Activated CD4-positive, alpha-beta T cell treated with anti-CD3 and anti-CD28 coated beads for 36 hours (primary cell): ENCODE results near the gene UMPS. TPM values are rescaled to one million over a fixed set of nuclear protein-coding genes. Genes with fewer than 3 reads are reported as not detected.
A peak's percentile ranks its signal among the peaks of the same experiment; 100 is the strongest.

ENCODE experiments used
- ATAC-seq: fragments of 200-7000 bp; cut with Tn5 transposase; one replicate; pipeline ENCODE4 v1.10.0; 2021; ENCODE audit warnings: mild to moderate bottlenecking, moderate library complexity
- CTCF ChIA-PET: fragments of 350-600 bp; sonication (Branson Sonifier 250); formaldehyde crosslinking; loops from one replicate; lab custom pipeline; 2021; ENCODE audit warnings: antibody characterized with exemption; lab: Charles Lee
- POLR2A ChIA-PET: fragments of 350-600 bp; sonication (Branson Sonifier 250); formaldehyde crosslinking; loops from one replicate; lab custom pipeline; 2021; ENCODE audit warnings: antibody characterized with exemption, inconsistent platforms; lab: Charles Lee
- DNase-seq: peaks from one replicate; pipeline ENCODE4 v3.0.0-alpha.2; 2020
- H3K27ac Mint-ChIP-seq: one replicate; pipeline ENCODE4 v1.8.0; 2021; ENCODE audit warnings: mixed read lengths
- H3K27me3 Mint-ChIP-seq: one replicate; pipeline ENCODE4 v1.8.0; 2021; ENCODE audit warnings: mixed read lengths
- H3K36me3 Mint-ChIP-seq: one replicate; pipeline ENCODE4 v1.8.0; 2021; ENCODE audit warnings: low read depth, mixed read lengths
- H3K4me1 Mint-ChIP-seq: one replicate; pipeline ENCODE4 v1.8.0; 2021; ENCODE audit warnings: mixed read lengths
- H3K4me3 Mint-ChIP-seq: one replicate; pipeline ENCODE4 v1.8.0; 2021; ENCODE audit warnings: mild to moderate bottlenecking, moderate library complexity, mixed read lengths
- H3K9me3 Mint-ChIP-seq: one replicate; pipeline ENCODE4 v1.8.0; 2021; ENCODE audit warnings: low read depth, mixed read lengths
- intact Hi-C, 2 experiments: fragments of 100-400 bp; cut with DNase I in 1 of 2; cut with micrococcal nuclease in 1 of 2; formaldehyde crosslinking; loops; one replicate each; pipeline versions ENCODE4 v1.14.2 to v1.15.1; 2022 to 2024; cut with DNase I, micrococcal nuclease
- total RNA-seq, 2 experiments: library from RNA; stranded (reverse); gene quantifications; one replicate each; pipeline ENCODE4 v1.2.3, GENCODE V29; 2021

The UMPS gene
- 10 to 100 TPM; 35.9 to 42.4 TPM for total RNA-seq

DNA sequence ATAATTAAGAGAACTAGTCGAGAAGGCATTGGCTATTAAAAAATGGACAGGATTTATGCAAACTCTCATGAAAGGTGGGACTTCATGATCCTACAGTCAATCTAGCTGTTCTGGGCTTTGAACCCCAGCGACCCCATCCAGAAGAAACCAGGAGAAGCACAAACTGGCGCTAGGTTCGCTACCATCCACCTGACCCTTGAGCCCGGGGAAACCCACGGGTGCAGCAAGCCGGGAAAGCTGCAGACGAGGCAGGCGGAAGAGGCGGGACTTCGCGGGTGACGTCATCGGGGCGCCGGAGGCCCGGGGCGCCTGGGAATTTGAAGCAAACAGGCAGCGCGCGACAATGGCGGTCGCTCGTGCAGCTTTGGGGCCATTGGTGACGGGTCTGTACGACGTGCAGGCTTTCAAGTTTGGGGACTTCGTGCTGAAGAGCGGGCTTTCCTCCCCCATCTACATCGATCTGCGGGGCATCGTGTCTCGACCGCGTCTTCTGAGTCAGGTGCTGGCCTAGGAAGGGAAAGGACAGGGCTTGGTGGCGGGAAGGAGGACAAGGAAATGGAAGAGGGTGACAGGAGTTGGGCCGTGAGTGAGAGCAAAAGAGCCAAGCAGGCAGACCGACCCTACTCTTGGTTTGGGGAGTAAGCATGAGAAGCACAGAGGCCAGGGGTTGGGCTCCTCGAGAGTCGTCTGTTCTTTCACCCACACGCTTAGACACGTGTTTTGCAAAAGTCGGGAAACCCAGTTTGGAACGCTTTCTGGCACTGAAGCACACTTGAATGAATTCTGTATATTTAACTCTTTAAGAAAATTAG, at the start of gene UMPS:
TSS of gene UMPS (plus strand) at position 324 of the 812 bp plus-strand sequence. CDS start at position 344, 20 bp downstream.
- H3K4me1 Mint-ChIP-seq, result peaks cover 32% of the 10 kb centered on the region
- peaks cover 30% of the 10 kb centered on the region for H3K36me3 Mint-ChIP-seq
- POLR2A ChIA-PET, result interaction anchor here (1.6 kb wide), 1 partner anchor 14 kb away, joined by 3 read pairs; no protein-coding TSS in a partner anchor

DNA sequence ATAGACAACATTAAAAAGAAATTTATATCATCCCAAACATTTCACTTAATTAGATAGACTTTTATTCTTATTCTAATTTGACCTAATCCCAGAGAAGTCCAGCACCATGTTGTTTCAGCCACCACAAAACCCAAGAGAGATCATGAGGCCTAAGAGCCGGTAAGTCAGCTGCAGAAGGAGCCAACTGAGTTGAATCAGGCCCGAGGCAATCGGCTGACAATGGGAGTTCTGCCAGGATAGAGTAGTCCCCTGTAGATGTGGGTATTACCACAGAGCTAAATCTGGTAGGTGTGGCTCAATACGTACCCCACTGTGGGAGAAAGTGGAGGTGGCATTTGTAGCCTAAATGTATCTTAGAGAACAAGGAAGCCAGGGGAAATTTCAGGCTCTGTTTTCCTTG, 49.7 kb upstream of the UMPS start:
- ChIA-PET POLR2A (no interaction called here), CTCF (no interaction called here)
- Mint-ChIP-seq H3K4me1 (peaks cover 3% of the 10 kb centered on the region), H3K4me3 (no peak overlapping the region), H3K36me3 (no peaks in the 10 kb centered on the region), H3K9me3 (no peaks in the 10 kb centered on the region), H3K27me3 (peaks cover 2% of the 10 kb centered on the region), H3K27ac (no peak overlapping the region)
- intact Hi-C loops, result no loop called here
- DNase-seq, result no peak
- no peak for ATAC-seq

More for the DNA sequence above, at the start of gene UMPS:
- Mint-ChIP-seq H3K27ac (peak within 1 kb of the TSS; percentile 100), H3K27me3 (peaks cover 7% of the 10 kb centered on the region), H3K9me3 (no peaks in the 10 kb centered on the region), H3K4me3 (peak within 1 kb of the TSS; percentile 100)
- CTCF ChIA-PET, result interaction anchor here (0.7 to 1.6 kb wide), 3 partner anchors 31 to 1174 kb away, joined by 3 to 5 read pairs (median 4); no protein-coding TSS in a partner anchor
- intact Hi-C loops, result loop anchor here in 1 of 2 experiments (1.0 to 10.0 kb wide), 6 partner anchors 322 to 1744 kb away; partner anchors contain the start of genes CCDC14, HACD2, OSBPL11 and ZNF148
- ATAC-seq, result peak; percentile 99
- DNase-seq, result peak; percentile 97

DNA sequence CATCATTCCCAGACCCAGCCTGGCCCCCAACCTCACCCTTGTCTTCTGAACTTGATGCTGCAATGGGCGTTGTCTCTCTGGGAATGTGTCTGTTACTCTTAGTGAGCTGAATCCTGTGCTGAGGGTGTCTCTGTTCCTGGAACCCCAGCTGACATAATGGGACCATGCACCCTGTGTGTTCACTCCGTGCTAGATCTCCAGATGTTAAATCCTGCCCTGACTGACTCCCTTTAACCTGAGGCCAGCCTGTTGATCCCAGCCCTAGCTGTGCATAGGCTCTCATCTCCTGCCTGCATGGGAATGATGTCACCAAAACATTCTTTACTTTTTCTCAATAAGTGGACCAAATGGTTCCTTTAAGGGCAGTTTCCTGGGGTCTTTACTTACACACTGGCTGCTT, 48.0 kb upstream of the UMPS start:
- POLR2A ChIA-PET, result no interaction called here
- CTCF ChIA-PET, result no interaction called here
- no peaks in the 10 kb centered on the region for H3K9me3 Mint-ChIP-seq

DNA sequence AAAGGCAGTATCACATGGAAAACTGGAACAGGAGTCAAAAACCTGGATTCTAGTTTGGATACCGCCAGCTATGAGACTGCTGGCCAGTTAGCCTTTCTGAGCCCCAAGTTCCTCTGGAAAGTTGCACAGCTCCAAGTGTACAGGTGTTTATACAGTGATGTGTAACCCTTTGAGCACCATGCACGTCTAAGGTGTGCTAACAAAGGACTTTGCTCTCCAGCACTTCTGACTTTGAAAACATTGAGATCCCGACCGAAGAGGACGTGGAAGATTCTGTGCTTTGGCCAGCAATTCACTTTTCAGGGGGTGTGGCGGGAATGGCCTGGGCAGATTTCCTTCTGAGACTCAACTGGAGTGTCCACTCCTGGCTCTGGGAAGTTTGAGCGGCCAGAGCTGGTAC, 45.8 kb upstream of the UMPS start:
- ChIA-PET POLR2A (no interaction called here), CTCF (interaction anchor here (1.3 kb wide), 1 partner anchor 124 kb away, joined by 3 read pairs; no protein-coding TSS in a partner anchor)
- H3K9me3 Mint-ChIP-seq, result no peaks in the 10 kb centered on the region
- peaks cover 5% of the 10 kb centered on the region for H3K4me1 Mint-ChIP-seq
- H3K4me3 Mint-ChIP-seq, result no peak overlapping the region
- intact Hi-C loops, result no loop called here
- no peaks in the 10 kb centered on the region for H3K36me3 Mint-ChIP-seq
- DNase-seq, result no peak
- no peak overlapping the region for H3K27ac Mint-ChIP-seq
- H3K27me3 Mint-ChIP-seq, result peaks cover 10% of the 10 kb centered on the region
- ATAC-seq, result no peak

More for the DNA sequence above, 48.0 kb upstream of the UMPS start:
- ATAC-seq (no peak), DNase-seq (no peak)
- no peak overlapping the region for H3K4me3 Mint-ChIP-seq
- peaks cover 8% of the 10 kb centered on the region for H3K27me3 Mint-ChIP-seq
- peaks cover 5% of the 10 kb centered on the region for H3K4me1 Mint-ChIP-seq
- intact Hi-C loops, result no loop called here
- no peak overlapping the region for H3K27ac Mint-ChIP-seq
- no peaks in the 10 kb centered on the region for H3K36me3 Mint-ChIP-seq

DNA sequence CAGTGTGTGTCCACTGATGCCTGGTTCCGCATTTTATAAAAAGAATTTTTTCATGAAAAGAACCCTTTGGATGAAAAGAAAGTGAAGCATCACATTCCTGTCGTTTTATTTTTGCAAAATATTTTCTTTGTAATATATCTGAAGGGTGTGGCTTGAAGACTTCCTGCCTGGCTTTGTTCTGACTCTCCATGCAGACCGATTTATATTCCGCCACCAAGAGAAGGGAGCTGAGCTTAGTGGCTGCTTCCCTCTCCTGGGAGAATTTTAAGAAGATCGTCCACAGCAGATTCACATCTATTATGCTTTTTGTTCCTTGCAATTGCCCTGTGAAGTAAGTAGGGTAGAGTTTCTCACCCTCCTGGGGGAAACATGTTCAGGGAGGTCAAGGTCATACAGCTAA, 45.2 kb upstream of the UMPS start:
- ChIA-PET POLR2A (no interaction called here), CTCF (interaction anchor here (1.1 kb wide), 1 partner anchor 120 kb away, joined by 3 read pairs; no protein-coding TSS in a partner anchor)
- intact Hi-C loops, result loop anchor here (5.0 kb wide), 1 partner anchor 63 kb away; no protein-coding TSS in a partner anchor
- no peaks in the 10 kb centered on the region for H3K36me3 Mint-ChIP-seq
- H3K4me3 Mint-ChIP-seq, result no peak overlapping the region
- peaks cover 10% of the 10 kb centered on the region for H3K27me3 Mint-ChIP-seq
- no peak overlapping the region for H3K27ac Mint-ChIP-seq
- no peak for ATAC-seq
- no peaks in the 10 kb centered on the region for H3K9me3 Mint-ChIP-seq
- H3K4me1 Mint-ChIP-seq, result peaks cover 5% of the 10 kb centered on the region
- DNase-seq, result no peak

DNA sequence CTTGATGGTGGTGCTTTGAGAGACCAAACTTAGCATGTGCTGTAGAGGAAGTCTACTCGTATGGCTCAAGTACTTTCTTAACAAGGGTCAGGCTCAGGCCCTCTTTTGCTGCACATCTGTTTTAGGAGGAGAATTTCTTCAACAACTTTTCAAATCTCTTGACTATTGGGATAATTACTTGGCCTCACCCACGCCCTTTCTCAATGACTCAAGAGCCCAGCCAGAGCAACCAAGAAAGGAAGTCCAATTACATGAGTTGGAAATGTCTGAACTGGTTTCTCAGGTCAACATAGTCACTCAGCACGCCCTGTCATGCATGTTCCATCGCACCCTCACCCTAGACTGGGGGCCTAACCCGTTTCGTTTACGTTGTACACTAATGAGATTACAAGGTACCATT, 44.8 kb upstream of the UMPS start:
- CTCF ChIA-PET, result interaction anchor here (1.1 kb wide), 1 partner anchor 120 kb away, joined by 3 read pairs; no protein-coding TSS in a partner anchor
- intact Hi-C loops, result loop anchor here (5.0 kb wide), 1 partner anchor 63 kb away; no protein-coding TSS in a partner anchor

DNA sequence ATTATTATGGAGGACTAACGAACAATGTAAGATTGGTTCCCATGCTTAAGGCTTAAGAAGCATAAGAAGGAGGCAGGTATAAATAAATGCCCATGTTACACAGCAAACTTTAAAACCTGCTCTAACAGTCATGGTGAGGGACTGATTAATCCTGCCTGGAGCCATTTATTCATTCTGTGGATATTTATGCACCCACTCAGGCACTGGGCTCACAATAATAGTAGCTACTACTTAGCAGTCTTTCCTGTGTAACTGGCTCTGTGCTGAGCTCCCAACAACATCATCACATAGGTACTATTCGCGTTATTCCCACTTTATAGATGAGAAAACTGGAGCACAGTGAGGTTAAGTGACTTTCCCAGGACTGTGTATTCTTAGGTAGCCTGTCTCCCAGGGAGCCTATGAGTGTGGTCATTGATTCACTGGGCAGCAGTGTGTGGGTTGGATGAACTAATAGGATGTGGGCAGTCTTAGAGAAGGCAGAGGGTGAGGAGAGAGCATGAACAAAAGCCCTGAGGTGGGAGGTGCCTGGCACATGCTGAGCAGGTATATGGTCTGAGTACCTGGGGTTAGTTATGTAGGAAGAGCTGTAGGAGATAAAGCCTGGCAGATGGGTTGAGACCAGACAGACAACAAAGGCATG, 44.1 kb upstream of the UMPS start:
- H3K4me1 Mint-ChIP-seq, result peaks cover 5% of the 10 kb centered on the region
- CTCF ChIA-PET, result interaction anchor here (1.1 to 5.7 kb wide), 3 partner anchors 121 to 125 kb away, joined by 3 to 63 read pairs (median 45); no protein-coding TSS in a partner anchor
- no peak for ATAC-seq
- intact Hi-C loops, result loop anchor here (5.0 kb wide), 1 partner anchor 64 kb away; no protein-coding TSS in a partner anchor
- H3K36me3 Mint-ChIP-seq, result no peaks in the 10 kb centered on the region
- H3K4me3 Mint-ChIP-seq, result no peak overlapping the region
- DNase-seq, result no peak
- POLR2A ChIA-PET, result no interaction called here
- no peak overlapping the region for H3K27ac Mint-ChIP-seq
- peaks cover 10% of the 10 kb centered on the region for H3K27me3 Mint-ChIP-seq
- H3K9me3 Mint-ChIP-seq, result no peaks in the 10 kb centered on the region

More for the DNA sequence above, 44.8 kb upstream of the UMPS start:
- no peaks in the 10 kb centered on the region for H3K36me3 Mint-ChIP-seq
- H3K4me1 Mint-ChIP-seq, result peaks cover 5% of the 10 kb centered on the region
- H3K9me3 Mint-ChIP-seq, result no peaks in the 10 kb centered on the region
- H3K27ac Mint-ChIP-seq, result no peak overlapping the region
- POLR2A ChIA-PET, result no interaction called here
- no peak for ATAC-seq
- no peak overlapping the region for H3K4me3 Mint-ChIP-seq
- H3K27me3 Mint-ChIP-seq, result peaks cover 10% of the 10 kb centered on the region
- peak; percentile 11 for DNase-seq

DNA sequence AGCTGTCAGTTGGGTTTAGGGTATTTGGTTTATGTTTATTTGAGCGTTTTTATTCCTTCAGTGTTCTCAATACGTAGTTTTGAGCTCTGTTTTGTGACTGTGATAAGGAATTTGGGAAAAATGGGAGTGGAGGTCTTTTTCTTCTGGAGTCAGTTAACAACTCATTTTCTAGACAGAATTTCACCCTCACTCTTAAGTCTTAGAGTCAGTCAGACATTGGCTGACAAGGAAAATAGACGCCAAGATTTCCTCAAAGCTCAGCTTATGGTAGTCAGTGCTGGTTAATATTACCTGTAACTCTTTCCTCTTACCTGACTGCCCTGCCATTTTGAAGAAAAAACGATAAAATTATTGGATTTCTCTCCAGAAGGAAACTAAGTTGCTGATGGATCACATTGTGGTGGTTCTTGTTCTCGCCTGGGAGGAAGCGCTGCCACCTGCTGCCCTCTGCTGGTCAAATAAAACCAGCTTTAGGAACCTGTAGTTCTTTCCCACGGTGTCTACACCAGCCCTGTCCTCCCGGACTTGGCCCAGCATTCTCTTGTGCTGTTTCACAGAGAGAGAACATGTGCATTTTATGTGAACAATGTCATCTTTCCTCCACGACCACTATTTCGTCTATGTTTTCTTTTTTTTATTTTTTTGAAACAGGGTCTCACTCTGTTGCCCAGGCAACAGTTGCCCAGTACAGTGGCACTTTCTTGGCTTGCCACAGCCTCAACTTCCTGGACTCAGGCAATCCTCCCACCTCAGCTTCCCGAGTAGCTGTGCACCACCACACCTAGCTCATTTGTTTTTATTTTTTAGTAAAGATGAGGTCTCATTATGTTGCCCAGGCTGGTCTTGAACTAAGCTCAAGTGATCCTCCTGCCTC, 41.4 kb upstream of the UMPS start:
- Mint-ChIP-seq H3K27ac (no peak overlapping the region), H3K4me1 (peaks cover 5% of the 10 kb centered on the region), H3K36me3 (no peaks in the 10 kb centered on the region), H3K27me3 (peaks cover 10% of the 10 kb centered on the region), H3K4me3 (no peak overlapping the region), H3K9me3 (no peaks in the 10 kb centered on the region)
- ATAC-seq (peak; percentile 87), DNase-seq (peak; percentile 84)
- ChIA-PET POLR2A (no interaction called here), CTCF (interaction anchor here (0.6 to 5.7 kb wide), 32 partner anchors 10 to 1902 kb away, joined by 3 to 63 read pairs (median 4); no protein-coding TSS in a partner anchor)
- intact Hi-C loops, result loop anchor here (1.0 to 5.0 kb wide), 2 partner anchors 67 to 124 kb away; no protein-coding TSS in a partner anchor

DNA sequence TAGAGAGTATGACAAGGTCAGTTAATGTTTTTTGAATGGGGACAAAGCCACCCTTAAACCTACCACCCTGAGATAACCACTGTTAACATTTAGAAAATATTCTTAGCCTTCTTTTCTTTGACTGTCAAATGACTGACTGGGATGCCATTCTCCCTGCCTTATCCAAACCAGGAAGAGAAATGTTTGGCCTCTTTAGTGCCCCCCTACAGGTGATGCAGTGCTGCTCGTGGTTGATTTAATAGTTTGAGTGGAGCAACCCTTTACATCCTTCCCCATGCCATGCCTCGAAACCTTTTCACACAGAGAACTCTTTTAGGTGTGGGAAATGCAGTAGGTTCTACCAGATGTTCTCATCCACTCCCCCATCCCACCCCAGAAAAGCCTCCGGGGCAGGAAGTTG, 38.7 kb upstream of the UMPS start:
- ATAC-seq, result no peak
- DNase-seq, result no peak
- intact Hi-C loops, result no loop called here
- no peak overlapping the region for H3K27ac Mint-ChIP-seq
- no peak overlapping the region for H3K4me3 Mint-ChIP-seq
- H3K36me3 Mint-ChIP-seq, result no peaks in the 10 kb centered on the region
- H3K27me3 Mint-ChIP-seq, result peaks cover 3% of the 10 kb centered on the region
- ChIA-PET CTCF (interaction anchor here (0.8 to 5.7 kb wide), 3 partner anchors 73 to 131 kb away, joined by 3 to 63 read pairs (median 3); no protein-coding TSS in a partner anchor), POLR2A (no interaction called here)
- no peaks in the 10 kb centered on the region for H3K9me3 Mint-ChIP-seq
- no peaks in the 10 kb centered on the region for H3K4me1 Mint-ChIP-seq

DNA sequence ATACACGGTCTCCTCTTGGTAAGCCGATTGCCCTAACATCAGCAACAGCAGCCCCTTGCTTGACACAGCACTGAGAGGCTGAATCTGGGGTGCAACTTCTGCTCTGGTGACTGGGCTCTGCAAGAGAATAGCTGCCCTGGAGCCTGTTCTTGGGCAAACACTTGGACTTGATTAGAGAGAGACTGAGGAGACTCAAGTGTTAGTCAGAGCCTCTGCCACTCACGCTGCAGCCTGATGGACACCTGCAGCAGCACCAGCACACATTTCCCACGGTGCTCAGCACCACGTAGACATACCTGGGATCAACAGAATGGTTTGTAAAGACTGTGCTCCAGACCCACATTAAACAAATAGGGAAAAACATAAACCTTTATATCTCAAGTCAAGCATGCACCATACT, 35.8 kb upstream of the UMPS start:
- Mint-ChIP-seq H3K27ac (no peak overlapping the region), H3K4me1 (no peaks in the 10 kb centered on the region), H3K4me3 (no peak overlapping the region), H3K27me3 (peaks cover 2% of the 10 kb centered on the region), H3K9me3 (no peaks in the 10 kb centered on the region), H3K36me3 (no peaks in the 10 kb centered on the region)
- intact Hi-C loops, result no loop called here
- no peak for DNase-seq
- ChIA-PET CTCF (interaction anchor here (0.7 to 1.7 kb wide), 2 partner anchors 131 to 135 kb away, joined by 3 to 6 read pairs; no protein-coding TSS in a partner anchor), POLR2A (no interaction called here)
- ATAC-seq, result no peak
